Measurements from ENCODE around the gene CSNK2A3. TPM values are rescaled to one million over a fixed set of nuclear protein-coding genes. Genes with fewer than 3 reads are reported as not detected.

CSNK2A3 gene
- total RNA-seq, 1 experiment from 2014 or later: 1.4 TPM

DNA sequence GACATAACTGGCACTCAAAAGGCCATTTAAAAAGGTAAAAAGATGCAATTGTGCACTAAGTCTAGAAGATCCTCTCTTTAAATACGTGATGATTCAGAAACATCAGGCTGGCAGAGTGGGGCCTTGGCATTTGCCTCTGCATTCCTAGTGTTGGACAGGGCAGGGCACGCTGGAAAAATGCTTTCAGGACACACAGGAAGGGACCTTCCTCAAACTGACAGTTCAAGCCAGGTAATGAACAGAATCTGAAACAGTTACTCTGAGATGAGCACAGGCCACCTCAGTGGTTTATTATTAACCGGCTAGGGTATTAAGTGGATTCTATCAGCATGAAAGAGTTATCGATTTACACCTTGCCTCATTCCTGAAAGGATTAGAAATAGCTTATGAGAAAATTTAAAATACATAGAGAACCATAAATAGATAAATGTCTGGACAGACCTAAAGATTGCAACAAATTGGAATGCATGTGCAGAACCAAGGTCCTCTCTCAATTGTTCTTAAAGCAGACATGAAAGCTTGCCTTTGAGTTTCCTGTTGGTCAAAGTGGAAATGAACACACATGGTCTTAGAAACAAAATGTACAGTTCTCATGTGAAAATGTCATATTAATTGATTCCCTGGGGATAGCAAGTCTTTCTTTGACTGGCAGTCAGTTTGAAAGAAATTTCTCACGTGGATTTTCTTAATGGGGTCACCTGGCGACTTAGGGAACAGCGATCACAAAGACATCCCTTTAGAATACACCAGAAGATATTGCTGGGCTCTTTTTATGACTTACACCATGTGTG lies 21.5 kb upstream of the CSNK2A3 start (continued):
- TF ChIP-seq ZSCAN18 (CRISPR knock-in tag; IDR thresholded peaks at IDR 0.05) (no peak), SP1 (CRISPR knock-in tag; conservative IDR thresholded peaks at IDR 0.05) (no peak), RORB (CRISPR knock-in tag; IDR thresholded peaks at IDR 0.05) (no peak), ZNF121 (CRISPR knock-in tag; IDR thresholded peaks at IDR 0.05) (no peak)
- TF ChIP-seq, protein P1, sequence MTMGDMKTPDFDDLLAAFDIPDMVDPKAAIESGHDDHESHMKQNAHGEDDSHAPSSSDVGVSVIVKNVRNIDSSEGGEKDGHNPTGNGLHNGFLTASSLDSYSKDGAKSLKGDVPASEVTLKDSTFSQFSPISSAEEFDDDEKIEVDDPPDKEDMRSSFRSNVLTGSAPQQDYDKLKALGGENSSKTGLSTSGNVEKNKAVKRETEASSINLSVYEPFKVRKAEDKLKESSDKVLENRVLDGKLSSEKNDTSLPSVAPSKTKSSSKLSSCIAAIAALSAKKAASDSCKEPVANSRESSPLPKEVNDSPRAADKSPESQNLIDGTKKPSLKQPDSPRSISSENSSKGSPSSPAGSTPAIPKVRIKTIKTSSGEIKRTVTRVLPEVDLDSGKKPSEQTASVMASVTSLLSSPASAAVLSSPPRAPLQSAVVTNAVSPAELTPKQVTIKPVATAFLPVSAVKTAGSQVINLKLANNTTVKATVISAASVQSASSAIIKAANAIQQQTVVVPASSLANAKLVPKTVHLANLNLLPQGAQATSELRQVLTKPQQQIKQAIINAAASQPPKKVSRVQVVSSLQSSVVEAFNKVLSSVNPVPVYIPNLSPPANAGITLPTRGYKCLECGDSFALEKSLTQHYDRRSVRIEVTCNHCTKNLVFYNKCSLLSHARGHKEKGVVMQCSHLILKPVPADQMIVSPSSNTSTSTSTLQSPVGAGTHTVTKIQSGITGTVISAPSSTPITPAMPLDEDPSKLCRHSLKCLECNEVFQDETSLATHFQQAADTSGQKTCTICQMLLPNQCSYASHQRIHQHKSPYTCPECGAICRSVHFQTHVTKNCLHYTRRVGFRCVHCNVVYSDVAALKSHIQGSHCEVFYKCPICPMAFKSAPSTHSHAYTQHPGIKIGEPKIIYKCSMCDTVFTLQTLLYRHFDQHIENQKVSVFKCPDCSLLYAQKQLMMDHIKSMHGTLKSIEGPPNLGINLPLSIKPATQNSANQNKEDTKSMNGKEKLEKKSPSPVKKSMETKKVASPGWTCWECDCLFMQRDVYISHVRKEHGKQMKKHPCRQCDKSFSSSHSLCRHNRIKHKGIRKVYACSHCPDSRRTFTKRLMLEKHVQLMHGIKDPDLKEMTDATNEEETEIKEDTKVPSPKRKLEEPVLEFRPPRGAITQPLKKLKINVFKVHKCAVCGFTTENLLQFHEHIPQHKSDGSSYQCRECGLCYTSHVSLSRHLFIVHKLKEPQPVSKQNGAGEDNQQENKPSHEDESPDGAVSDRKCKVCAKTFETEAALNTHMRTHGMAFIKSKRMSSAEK (CRISPR knock-in tag; IDR thresholded peaks at IDR 0.05; ENCODE audit: borderline replicate concordance): no peak

GRCh38 chr11:11373934-11374333 lies 20.9 kb upstream of the CSNK2A3 start:
- Mint-ChIP-seq H3K4me1 (peaks cover 25% of the 10 kb centered on the region), H3K27me3 (ENCODE audit: low read depth) (peaks cover 30% of the 10 kb centered on the region; the same call in 1 of the 2 replicates), H3K9me3 (no peaks in the 10 kb centered on the region), H3K36me3 (no peaks in the 10 kb centered on the region), H3K4me3 (no peak overlapping the region), H3K27ac (no peak overlapping the region)
- ChIA-PET POLR2A (no interaction called here), CTCF (interaction anchor here (1.7 kb wide), 1 partner anchor 440 kb away, joined by 4 read pairs; no protein-coding TSS in a partner anchor)
- ATAC-seq (peak; percentile 71), DNase-seq (ENCODE audit: low spot score) (no peak)
- TF ChIP-seq EMX1 (CRISPR knock-in tag; IDR thresholded peaks at IDR 0.05): no peak
- no peak for TF ChIP-seq RELA (CRISPR knock-in tag; IDR thresholded peaks at IDR 0.05; ENCODE audit: borderline replicate concordance)
- TF ChIP-seq TP53 (CRISPR knock-in tag; IDR thresholded peaks at IDR 0.05): no peak
- no peak for TF ChIP-seq GABPB1 (CRISPR knock-in tag; IDR thresholded peaks at IDR 0.05)
- TF ChIP-seq ZNF671 (CRISPR knock-in tag; IDR thresholded peaks at IDR 0.05): no peak
- no peak for TF ChIP-seq ETV6 (CRISPR knock-in tag; IDR thresholded peaks at IDR 0.05)
- TF ChIP-seq SOX15 (CRISPR knock-in tag; IDR thresholded peaks at IDR 0.05): no peak
- TF ChIP-seq ZNF425 (CRISPR knock-in tag; conservative IDR thresholded peaks at IDR 0.05): no peak
- no peak for TF ChIP-seq MYBL2 (CRISPR knock-in tag; IDR thresholded peaks at IDR 0.05)
- no peak for TF ChIP-seq NR1H2 (CRISPR knock-in tag; IDR thresholded peaks at IDR 0.05)
- no peak for TF ChIP-seq GTF2I (CRISPR knock-in tag; conservative IDR thresholded peaks at IDR 0.05)
- no peak for TF ChIP-seq NFYB (CRISPR knock-in tag; conservative IDR thresholded peaks at IDR 0.05; ENCODE audit: low read depth)
- TF ChIP-seq, protein P2, sequence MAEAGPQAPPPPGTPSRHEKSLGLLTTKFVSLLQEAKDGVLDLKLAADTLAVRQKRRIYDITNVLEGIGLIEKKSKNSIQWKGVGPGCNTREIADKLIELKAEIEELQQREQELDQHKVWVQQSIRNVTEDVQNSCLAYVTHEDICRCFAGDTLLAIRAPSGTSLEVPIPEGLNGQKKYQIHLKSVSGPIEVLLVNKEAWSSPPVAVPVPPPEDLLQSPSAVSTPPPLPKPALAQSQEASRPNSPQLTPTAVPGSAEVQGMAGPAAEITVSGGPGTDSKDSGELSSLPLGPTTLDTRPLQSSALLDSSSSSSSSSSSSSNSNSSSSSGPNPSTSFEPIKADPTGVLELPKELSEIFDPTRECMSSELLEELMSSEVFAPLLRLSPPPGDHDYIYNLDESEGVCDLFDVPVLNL (CRISPR knock-in tag; IDR thresholded peaks at IDR 0.05; ENCODE audit: borderline replicate concordance, low read depth): no peak
